HL-60/S4 treated with phorbol 12-myristate 13-acetate at 8.2 ng/mL for 4 days and 3 days (cell line): ENCODE data around the gene LRFN3.

Experiments used
- in situ Hi-C: fragments of 300-500 bp; cut with MboI; formaldehyde crosslinking; loops from 2 replicates; pipeline ENCODE4 v1.15.0; 2022; ENCODE audit warnings: low sequenced_read_pairs

The LRFN3 gene

GRCh38 chr19:35993923-35994598, 57.9 kb downstream of the LRFN3 start:
- in situ Hi-C loops: no loop called here
